Sigmoid colon (tissue), 4 donors: Measurements from ENCODE around the gene B4GALT2.

ENCODE experiments used
- CTCF ChIP-seq, 4 experiments: fragments of 450-650 bp in 3 of 4; fragments of 200-600 bp in 1 of 4; IDR thresholded peaks; one replicate each; pipeline ENCODE4 v1.5.1; 2016 to 2019; ENCODE audit warnings: antibody characterized with exemption in 4 of 4, mild to moderate bottlenecking in 3 of 4, moderate library complexity in 2 of 4
- POLR2AphosphoS5 ChIP-seq, 4 donors: sonication (generic); formaldehyde crosslinking; IDR thresholded peaks; one replicate each; pipeline ENCODE4 v1.6.1; 2017; ENCODE audit warnings: antibody characterized with exemption in 4 of 4

DNA sequence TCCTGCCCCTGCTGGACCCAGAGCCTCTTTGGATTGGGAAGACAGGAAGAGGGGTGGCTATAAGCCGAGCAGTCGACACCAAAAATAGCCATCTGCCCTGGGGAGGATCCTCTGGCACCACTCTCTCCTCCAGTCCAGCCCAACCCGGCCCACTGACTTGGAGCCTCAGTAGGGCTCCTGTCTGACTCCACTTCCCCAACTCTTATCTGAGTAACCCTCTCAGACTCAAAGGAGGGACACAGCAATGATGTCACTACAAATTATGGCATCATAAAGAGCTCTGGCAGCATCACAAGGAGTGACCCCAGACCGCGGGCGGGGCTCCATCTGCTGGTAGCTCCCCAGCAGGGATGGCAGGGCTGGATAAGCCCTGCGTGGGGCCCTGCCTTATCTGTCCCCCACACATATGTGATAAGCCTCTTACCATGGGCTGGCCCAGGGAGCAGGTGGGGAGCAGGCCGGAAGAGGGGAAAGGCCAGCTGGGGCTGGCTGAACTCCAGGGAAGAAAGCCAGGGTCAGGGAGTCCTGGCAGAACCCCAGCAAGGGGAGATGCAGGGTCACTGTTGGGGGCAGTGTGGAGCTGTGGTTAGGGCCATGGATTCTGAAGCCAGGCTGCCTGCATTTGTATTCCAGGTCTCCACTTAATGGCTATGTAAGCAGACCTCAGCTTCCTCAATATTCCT is 56.9 kb downstream of the B4GALT2 start:
- TF ChIP-seq POLR2AphosphoS5 (IDR thresholded peaks at IDR 0.05): no peak
- no peak for TF ChIP-seq CTCF (IDR thresholded peaks at IDR 0.05)
